ENCODE measurements around the gene NADK2.

NADK2 gene

GRCh38 chr5:36150676-36151433 is 90.9 kb downstream of the NADK2 start (continued):
- TF ChIP-seq ZNF792 (tag by site-specific recombination; IDR thresholded peaks at IDR 0.05) = no peak
- no peak for TF ChIP-seq ZNF639 (tag by site-specific recombination; IDR thresholded peaks at IDR 0.05)
- TF ChIP-seq YY1 (tag by site-specific recombination; IDR thresholded peaks at IDR 0.05) = no peak
- peak; percentile 82 for TF ChIP-seq ZNF24 (tag by site-specific recombination; IDR thresholded peaks at IDR 0.05)
- no peak for TF ChIP-seq SP3 (tag by site-specific recombination; IDR thresholded peaks at IDR 0.05)
- TF ChIP-seq ZNF626 (tag by site-specific recombination; IDR thresholded peaks at IDR 0.05) = no peak
- TF ChIP-seq GFI1B (tag by site-specific recombination; IDR thresholded peaks at IDR 0.05) = no peak
- no peak for TF ChIP-seq ZFP69B (tag by site-specific recombination; IDR thresholded peaks at IDR 0.05)
- 0 out of 2 replicates have a peak, but pooled peaks have one; percentile 50 for TF ChIP-seq KLF10 (tag by site-specific recombination; IDR thresholded peaks at IDR 0.05)
- TF ChIP-seq ZNF423 (tag by site-specific recombination; IDR thresholded peaks at IDR 0.05) = no peak
- TF ChIP-seq ZNF280C (tag by site-specific recombination; IDR thresholded peaks at IDR 0.05) = no peak
- no peak for TF ChIP-seq ZNF621 (tag by site-specific recombination; IDR thresholded peaks at IDR 0.05)
- TF ChIP-seq ZNF571 (tag by site-specific recombination; IDR thresholded peaks at IDR 0.05) = no peak
- peak; percentile 26; the same call in 1 of the 2 replicates for TF ChIP-seq ZNF600 (tag by site-specific recombination; IDR thresholded peaks at IDR 0.05)
- TF ChIP-seq ZNF302 (tag by site-specific recombination; IDR thresholded peaks at IDR 0.05; ENCODE audit: low read depth) = no peak
- TF ChIP-seq ZNF391 (tag by site-specific recombination; IDR thresholded peaks at IDR 0.05; ENCODE audit: borderline replicate concordance, low read depth) = no peak
- peak; percentile 80 for TF ChIP-seq PRDM1 (tag by site-specific recombination; IDR thresholded peaks at IDR 0.05)
- no peak for TF ChIP-seq TCF7L2 (IDR thresholded peaks at IDR 0.05; ENCODE audit: borderline replicate concordance, low read depth, low read length)
- no peak for TF ChIP-seq ZNF354C (tag by site-specific recombination; IDR thresholded peaks at IDR 0.05; ENCODE audit: borderline replicate concordance, low read depth)
- TF ChIP-seq TRIM28 (IDR thresholded peaks at IDR 0.05; ENCODE audit: borderline replicate concordance, low read length) = no peak
- TF ChIP-seq GLI2 (tag by site-specific recombination; IDR thresholded peaks at IDR 0.05; ENCODE audit: borderline replicate concordance, low read depth) = no peak
- TF ChIP-seq EGR2 (tag by site-specific recombination; IDR thresholded peaks at IDR 0.05; ENCODE audit: low read depth) = no peak
- TF ChIP-seq ZNF404 (tag by site-specific recombination; IDR thresholded peaks at IDR 0.05) = no peak
- TF ChIP-seq ZNF433 (tag by site-specific recombination; IDR thresholded peaks at IDR 0.05; ENCODE audit: low read depth) = no peak
- TF ChIP-seq ZBTB26 (tag by site-specific recombination; optimal IDR thresholded peaks at IDR 0.05) = no peak
- no peak for TF ChIP-seq ZNF112 (tag by site-specific recombination; IDR thresholded peaks at IDR 0.05)
- TF ChIP-seq ZIC2 (tag by site-specific recombination; IDR thresholded peaks at IDR 0.05) = peak; percentile 46
- peak; percentile 48; the same call in 1 of the 2 replicates for TF ChIP-seq ZBTB20 (tag by site-specific recombination; IDR thresholded peaks at IDR 0.05)
- TF ChIP-seq ZNF629 (tag by site-specific recombination; IDR thresholded peaks at IDR 0.05) = peak; percentile 61
- TF ChIP-seq ZNF174 (tag by site-specific recombination; IDR thresholded peaks at IDR 0.05) = no peak
- TF ChIP-seq ZNF239 (tag by site-specific recombination; IDR thresholded peaks at IDR 0.05) = no peak
- TF ChIP-seq PRDM4 (tag by site-specific recombination; IDR thresholded peaks at IDR 0.05) = no peak
- no peak for TF ChIP-seq ZNF654 (tag by site-specific recombination; IDR thresholded peaks at IDR 0.05; ENCODE audit: low read depth)
- TF ChIP-seq ZNF311 (tag by site-specific recombination; IDR thresholded peaks at IDR 0.05; ENCODE audit: borderline replicate concordance) = no peak
- TF ChIP-seq ZNF585B (tag by site-specific recombination; IDR thresholded peaks at IDR 0.05) = no peak
- TF ChIP-seq HOXD13 (CRISPR knock-in tag; IDR thresholded peaks at IDR 0.05; ENCODE audit: borderline replicate concordance) = no peak
